Kasumi-1 (cell line): ENCODE measurements around the gene RPL22.
A peak's percentile ranks its signal among the peaks of the same experiment; 100 is the strongest.

Experiments used
- DNase-seq, 2 experiments: peaks; one replicate each; lab custom pipeline; 2025; lab: John Stamatoyannopoulos, UW

The RPL22 gene

GRCh38 chr1:6199298-6200187, at the start of gene RPL22:
TSS of gene RPL22 (minus strand) at chr1:6199595. CDS start at chr1:6199573, 22 bp downstream.
- DNase-seq: peak; percentile 99 to 100

- DNase-seq: no peak
These were observed 48.9 kb upstream of the RPL22 start for GRCh38 chr1:6248161-6248776.

- DNase-seq: no peak
These were observed 48.3 kb upstream of the RPL22 start for GRCh38 chr1:6247651-6248050.

GRCh38 chr1:6246497-6247467, 47.4 kb upstream of the RPL22 start:
- DNase-seq: peak; percentile 63 to 71

GRCh38 chr1:6245869-6246496, 46.6 kb upstream of the RPL22 start:
- no peak for DNase-seq

- peak; percentile 76 to 81 for DNase-seq
These were observed 45.9 kb upstream of the RPL22 start for GRCh38 chr1:6245086-6245868.

- no peak for DNase-seq
These were observed 45.1 kb upstream of the RPL22 start for GRCh38 chr1:6244401-6245049.

- no peak for DNase-seq
These were observed 44.6 kb upstream of the RPL22 start, which contains the start of gene HES3 for GRCh38 chr1:6243993-6244392. TSS of gene HES3 (plus strand) at chr1:6244179. CDS start at chr1:6244366, 187 bp downstream.

- no peak for DNase-seq
These were observed 43.8 kb upstream of the RPL22 start for GRCh38 chr1:6243053-6243834.

- no peak for DNase-seq
These were observed 42.7 kb upstream of the RPL22 start for GRCh38 chr1:6241887-6242740.

- no peak for DNase-seq
These were observed 41.9 kb upstream of the RPL22 start for GRCh38 chr1:6241107-6241886.

- no peak for DNase-seq
These were observed 40.8 kb upstream of the RPL22 start for GRCh38 chr1:6239950-6240768.

GRCh38 chr1:6239213-6239752, 39.9 kb upstream of the RPL22 start:
- DNase-seq: peak in 1 of 2 experiments; percentile 10

GRCh38 chr1:6237093-6237492, 37.7 kb upstream of the RPL22 start:
- no peak for DNase-seq

- no peak for DNase-seq
These were observed 35.9 kb upstream of the RPL22 start for GRCh38 chr1:6235296-6235677.

GRCh38 chr1:6234502-6235295, 35.3 kb upstream of the RPL22 start:
- peak in 1 of 2 experiments; percentile 12 for DNase-seq
